Cardiac fibroblast (primary cell): Measurements from ENCODE around the gene RTL9.
A peak's percentile ranks its signal among the peaks of the same experiment; 100 is the strongest.

Experiments
- DNase-seq, 2 donors: peaks; one replicate each; pipeline versions ENCODE4 v3.0.0 to v3.0.0-alpha.2; 2010; ENCODE audit warnings: low read depth in 2 of 2
- H3K4me3 ChIP-seq, 2 donors: replicated peaks in 1 of 2; 1 replicate in 1 of 2; 2 replicates in 1 of 2; pipeline ENCODE4 v1.5.1; 2011; ENCODE audit warnings: low read depth in 2 of 2, low read length in 2 of 2, mild to moderate bottlenecking in 2 of 2, moderate library complexity in 1 of 2
- TF ChIP-seq, protein P1 (sequence below): IDR thresholded peaks from one replicate; pipeline ENCODE4 v1.5.1; 2011; ENCODE audit warnings: low read depth, mild to moderate bottlenecking, low read length, inconsistent platforms

Gene RTL9

DNA sequence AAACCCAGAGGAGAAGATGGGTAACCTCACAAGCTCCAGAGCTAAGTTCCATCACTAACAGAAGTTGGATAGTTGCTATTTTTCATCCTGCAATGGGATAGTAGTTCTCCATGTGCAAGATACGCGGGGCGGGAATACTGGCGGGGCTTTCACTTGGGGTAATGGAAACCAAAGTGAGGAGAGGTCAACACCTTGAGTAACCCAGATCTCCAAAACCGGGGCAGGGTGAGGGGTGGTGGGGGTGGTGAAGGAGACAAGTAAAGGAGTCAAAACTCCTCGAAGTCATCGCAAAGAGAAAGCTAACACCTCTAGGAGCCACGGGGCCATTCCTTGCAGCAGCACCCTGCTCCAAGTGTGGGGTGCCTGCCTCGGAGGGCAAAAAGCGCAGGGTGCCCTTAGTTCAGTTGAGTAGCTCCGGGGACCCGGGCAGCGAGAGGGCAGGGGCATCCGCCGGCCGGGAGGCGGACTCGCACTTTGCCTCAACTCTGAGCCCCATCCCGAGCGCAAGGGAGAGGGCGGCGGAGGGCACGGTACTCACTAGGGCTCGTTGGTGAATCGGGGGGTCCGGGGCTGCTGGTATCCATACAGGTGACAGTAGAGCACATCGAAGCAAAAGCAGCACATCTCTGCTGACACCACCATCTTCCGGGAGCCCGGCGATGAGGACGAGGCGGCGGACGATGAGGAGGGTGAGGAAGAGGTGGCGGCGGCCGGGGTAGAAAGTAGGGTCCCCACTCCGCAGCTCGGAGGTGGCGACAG is 41.4 kb upstream of the RTL9 start:
- peak overlapping the region; percentile 77 to 79 for H3K4me3 ChIP-seq
- peak in 1 of 2 donors; percentile 6 for DNase-seq
- TF ChIP-seq, protein P1, sequence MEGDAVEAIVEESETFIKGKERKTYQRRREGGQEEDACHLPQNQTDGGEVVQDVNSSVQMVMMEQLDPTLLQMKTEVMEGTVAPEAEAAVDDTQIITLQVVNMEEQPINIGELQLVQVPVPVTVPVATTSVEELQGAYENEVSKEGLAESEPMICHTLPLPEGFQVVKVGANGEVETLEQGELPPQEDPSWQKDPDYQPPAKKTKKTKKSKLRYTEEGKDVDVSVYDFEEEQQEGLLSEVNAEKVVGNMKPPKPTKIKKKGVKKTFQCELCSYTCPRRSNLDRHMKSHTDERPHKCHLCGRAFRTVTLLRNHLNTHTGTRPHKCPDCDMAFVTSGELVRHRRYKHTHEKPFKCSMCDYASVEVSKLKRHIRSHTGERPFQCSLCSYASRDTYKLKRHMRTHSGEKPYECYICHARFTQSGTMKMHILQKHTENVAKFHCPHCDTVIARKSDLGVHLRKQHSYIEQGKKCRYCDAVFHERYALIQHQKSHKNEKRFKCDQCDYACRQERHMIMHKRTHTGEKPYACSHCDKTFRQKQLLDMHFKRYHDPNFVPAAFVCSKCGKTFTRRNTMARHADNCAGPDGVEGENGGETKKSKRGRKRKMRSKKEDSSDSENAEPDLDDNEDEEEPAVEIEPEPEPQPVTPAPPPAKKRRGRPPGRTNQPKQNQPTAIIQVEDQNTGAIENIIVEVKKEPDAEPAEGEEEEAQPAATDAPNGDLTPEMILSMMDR, result no peak

DNA sequence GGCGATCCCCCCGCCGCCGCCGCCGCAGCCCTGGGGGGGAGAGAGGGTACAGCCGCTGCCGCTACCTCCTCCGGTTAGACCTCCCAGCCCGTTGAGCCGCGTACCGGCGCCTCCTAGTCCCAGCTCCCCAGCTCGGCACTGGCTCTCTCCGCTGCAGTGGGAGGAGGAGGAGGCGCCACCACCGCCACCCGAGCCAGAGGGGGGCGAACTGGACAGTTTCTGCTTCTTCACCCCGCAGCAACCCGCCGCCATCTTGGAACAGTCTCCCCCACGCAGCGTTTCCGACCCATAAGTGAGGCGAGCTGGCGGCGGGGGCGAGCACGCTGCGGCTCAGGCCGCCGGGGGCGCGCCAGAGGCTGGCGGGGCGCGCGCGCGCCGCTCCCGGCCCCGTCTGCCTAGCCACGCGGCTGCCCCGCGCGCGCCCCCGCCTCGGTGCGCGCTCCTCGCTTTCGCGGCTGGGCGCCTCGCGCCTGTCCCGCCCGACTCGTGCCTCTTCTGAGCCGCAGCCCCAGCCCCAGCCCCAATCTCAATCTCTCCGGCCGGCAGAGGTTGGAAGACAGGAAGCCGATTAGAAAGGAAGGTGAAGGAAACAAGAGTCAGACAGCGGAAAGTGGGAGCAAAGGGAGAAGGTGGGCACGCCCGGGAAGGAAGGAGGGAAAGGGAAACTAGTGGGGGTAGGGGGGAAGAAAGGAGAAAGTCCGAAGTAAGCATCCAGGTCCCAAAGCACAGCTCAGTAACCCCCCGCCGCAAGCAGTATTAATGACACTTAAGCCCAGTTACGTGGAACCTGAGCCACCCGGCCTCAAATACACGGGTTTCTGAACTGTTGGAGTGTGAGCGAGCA is 40.6 kb upstream of the RTL9 start, which contains the start of gene AMMECR1:
Gene AMMECR1, minus strand, starts transcription at position 266 of the 844 bp plus-strand sequence. Its CDS starts 14 bp downstream, at position 252.
- TF ChIP-seq, protein P1, result no peak
- peak; percentile 76 to 86 for DNase-seq
- peak within 1 kb of the TSS; percentile 77 to 79 for H3K4me3 ChIP-seq

DNA sequence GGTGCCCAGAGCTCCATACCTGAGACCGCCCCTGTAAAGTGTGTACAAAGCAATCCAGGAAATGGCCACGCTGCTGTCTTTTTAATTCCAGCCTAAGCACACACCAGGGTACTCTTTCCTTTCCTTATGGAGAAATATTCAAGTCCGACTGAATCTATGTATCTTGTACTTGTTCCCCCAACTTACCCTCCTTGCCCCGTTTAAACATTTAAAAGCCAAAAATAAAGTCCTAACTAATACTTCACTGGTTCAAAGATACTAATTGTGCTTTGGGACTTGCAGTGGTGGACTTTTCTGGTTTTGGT is 40.0 kb upstream of the RTL9 start:
- H3K4me3 ChIP-seq, result peak overlapping the region; percentile 61 to 62
- TF ChIP-seq, protein P1, result no peak
- no peak for DNase-seq

DNA sequence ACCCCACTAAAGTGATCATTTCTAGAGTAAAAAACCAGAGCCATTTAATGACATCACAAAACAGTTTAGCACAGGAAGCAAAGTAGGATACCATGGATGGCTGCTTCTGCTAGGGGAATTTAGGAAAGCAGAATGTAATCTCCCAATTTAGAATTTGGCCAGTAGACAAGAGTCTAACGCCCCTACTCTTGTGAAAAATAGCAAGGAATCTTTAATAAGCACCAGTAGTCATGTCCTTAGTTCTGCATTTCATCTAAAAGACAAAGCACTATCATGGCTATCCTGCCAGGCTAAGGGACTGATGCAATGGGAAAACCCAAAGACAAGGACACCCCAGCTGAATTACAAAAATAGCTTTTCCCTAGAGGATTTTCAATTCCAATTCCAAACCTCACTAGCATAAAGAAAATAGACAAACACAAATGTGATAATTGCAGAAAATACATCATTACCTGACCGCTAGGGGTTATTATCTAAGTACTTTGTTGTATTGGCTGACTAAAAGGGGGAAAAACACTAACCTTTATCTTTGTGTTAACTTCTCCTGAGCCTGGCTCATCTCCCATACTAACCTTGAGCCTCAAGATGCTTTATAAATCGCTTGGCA is 38.2 kb upstream of the RTL9 start:
- no peak for DNase-seq
- TF ChIP-seq, protein P1, result no peak
- H3K4me3 ChIP-seq, result no peak overlapping the region

DNA sequence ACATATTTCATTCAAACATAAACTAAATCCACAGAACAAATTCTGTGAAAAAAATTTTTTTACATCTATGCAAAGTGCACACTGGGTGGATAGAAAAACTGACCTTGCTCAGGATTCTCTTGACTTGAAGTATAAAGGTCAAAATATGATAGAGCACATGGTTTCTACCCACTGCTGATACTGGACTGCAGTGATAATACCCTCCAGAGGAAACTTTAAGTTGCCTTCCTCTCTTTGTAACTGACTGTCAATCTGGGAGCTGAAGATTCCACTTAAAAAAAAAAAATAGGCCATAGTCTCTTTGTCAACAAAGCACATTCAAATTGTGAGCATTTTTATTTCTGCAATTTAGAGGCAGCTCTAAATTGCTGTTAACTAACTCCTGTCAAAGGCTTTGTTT is 37.6 kb upstream of the RTL9 start:
- TF ChIP-seq, protein P1, result no peak
- DNase-seq, result no peak
- H3K4me3 ChIP-seq, result no peak overlapping the region

DNA sequence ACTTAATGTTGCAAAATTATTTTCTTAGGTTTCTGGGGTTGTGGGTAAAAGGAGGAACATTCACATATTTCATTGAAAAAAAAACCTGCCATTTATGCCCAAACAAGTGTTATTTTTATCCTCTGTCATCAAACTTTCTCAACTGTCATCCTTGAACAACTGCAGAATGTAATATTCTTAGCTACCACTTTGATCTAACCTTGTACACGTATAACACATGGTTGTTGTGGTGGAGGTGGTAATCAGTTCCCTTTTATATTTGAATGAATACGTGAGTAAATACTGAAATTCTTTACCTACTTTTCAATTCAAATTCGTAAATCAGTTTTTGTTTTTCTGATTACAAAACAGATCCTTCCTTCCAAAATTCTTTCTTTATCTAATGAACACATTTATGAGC is 37.0 kb upstream of the RTL9 start:
- no peak overlapping the region for H3K4me3 ChIP-seq
- no peak for DNase-seq
- TF ChIP-seq, protein P1, result no peak
